Hepatocyte (in vitro differentiated cells): ENCODE data around the gene CEP120.

Experiments
- EZH2 ChIP-seq: fragments of 200-600 bp; sonication (generic); IDR thresholded peaks from 2 replicates; pipeline ENCODE4 v1.6.1; 2016; ENCODE audit warnings: antibody characterized with exemption, mild to moderate bottlenecking, borderline replicate concordance
- TF ChIP-seq, protein P1 (sequence below): fragments of 200-600 bp; sonication (generic); IDR thresholded peaks from 2 replicates; pipeline ENCODE4 v1.5.1; 2016; ENCODE audit warnings: antibody characterized with exemption, mild to moderate bottlenecking; ENCODE audit not compliant: poor library complexity

DNA sequence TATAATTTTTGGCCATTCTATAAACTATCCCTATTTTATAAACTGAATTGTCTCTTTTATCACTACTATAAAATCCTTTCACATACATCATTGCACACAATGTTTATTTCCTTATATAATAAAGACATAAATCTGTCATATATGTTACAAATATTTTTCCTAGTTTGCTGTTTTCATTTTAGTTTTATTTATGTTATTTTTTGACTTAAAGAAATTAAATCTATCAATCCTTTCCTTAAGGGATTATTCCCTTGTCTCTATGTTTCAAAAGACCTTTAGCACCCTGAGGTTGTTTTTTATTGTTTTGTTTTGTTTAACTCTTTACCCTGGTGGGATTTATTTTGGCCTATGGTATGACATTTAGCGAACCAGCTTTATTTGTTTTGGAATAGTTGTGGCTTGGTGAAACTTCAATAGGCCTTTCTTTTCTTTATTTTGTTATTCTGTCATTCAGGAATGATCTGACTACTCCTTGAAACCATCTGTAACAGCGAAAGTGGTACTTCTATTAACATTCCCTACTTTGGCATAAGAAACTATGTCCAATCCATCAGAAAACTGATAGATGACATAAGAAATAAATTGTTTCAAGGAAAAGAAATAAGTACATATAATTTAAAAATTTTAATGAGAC is 125.9 kb downstream of the CEP120 start:
- TF ChIP-seq, protein P1, sequence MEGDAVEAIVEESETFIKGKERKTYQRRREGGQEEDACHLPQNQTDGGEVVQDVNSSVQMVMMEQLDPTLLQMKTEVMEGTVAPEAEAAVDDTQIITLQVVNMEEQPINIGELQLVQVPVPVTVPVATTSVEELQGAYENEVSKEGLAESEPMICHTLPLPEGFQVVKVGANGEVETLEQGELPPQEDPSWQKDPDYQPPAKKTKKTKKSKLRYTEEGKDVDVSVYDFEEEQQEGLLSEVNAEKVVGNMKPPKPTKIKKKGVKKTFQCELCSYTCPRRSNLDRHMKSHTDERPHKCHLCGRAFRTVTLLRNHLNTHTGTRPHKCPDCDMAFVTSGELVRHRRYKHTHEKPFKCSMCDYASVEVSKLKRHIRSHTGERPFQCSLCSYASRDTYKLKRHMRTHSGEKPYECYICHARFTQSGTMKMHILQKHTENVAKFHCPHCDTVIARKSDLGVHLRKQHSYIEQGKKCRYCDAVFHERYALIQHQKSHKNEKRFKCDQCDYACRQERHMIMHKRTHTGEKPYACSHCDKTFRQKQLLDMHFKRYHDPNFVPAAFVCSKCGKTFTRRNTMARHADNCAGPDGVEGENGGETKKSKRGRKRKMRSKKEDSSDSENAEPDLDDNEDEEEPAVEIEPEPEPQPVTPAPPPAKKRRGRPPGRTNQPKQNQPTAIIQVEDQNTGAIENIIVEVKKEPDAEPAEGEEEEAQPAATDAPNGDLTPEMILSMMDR: no peak
- TF ChIP-seq EZH2: no peak
